Thyroid gland (tissue), 4 donors: ENCODE data around the gene BDH1.

Experiments used
- CTCF ChIP-seq, 6 experiments: fragments of 200-600 bp in 3 of 6; fragments of 450-650 bp in 3 of 6; sonication (generic) in 3 of 6; IDR thresholded peaks; one replicate each; pipeline ENCODE4 v1.5.1; 2016 to 2019; ENCODE audit warnings: antibody characterized with exemption in 6 of 6, mild to moderate bottlenecking in 2 of 6, inconsistent platforms in 1 of 6, moderate library complexity in 1 of 6
- POLR2A ChIP-seq, 2 donors: fragments of 450-650 bp; IDR thresholded peaks; one replicate each; pipeline ENCODE4 v1.6.1; 2017; ENCODE audit warnings: antibody characterized with exemption in 2 of 2, mild to moderate bottlenecking in 2 of 2, moderate library complexity in 1 of 2

- no peak for TF ChIP-seq CTCF (IDR thresholded peaks at IDR 0.05)
- TF ChIP-seq POLR2A (IDR thresholded peaks at IDR 0.05), result no peak
Measured at GRCh38 chr3:197491478-197491877, 64.3 kb downstream of the BDH1 start.
